HG03196 (cell line): ENCODE results near the gene SNRPB.

Experiments used
- ATAC-seq: cut with Tn5 transposase; IDR thresholded peaks from one replicate; pipeline ENCODE4 v1.9.1; 2021; ENCODE audit not compliant: unreplicated experiment

Gene SNRPB

DNA sequence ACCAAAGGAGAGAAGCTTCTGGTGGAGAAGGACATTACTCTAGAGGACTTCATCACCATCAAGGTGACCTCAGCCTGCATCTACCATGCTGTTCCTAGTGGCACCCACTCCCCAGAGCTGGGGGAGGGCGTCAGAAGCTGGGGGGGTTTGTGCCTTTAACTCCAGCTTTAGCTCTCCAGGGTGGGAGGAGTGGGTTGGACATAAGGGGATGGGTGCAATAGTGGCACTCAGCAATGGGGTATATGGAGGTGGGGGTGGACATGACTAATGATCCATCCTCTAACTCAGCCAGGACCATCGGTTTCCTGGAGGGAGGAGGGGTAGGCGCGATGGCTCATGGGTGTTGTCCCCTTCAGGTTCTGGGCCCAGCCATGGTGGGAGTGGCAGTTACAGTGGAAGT, 40.1 kb downstream of the SNRPB start:
- ATAC-seq: no peak

DNA sequence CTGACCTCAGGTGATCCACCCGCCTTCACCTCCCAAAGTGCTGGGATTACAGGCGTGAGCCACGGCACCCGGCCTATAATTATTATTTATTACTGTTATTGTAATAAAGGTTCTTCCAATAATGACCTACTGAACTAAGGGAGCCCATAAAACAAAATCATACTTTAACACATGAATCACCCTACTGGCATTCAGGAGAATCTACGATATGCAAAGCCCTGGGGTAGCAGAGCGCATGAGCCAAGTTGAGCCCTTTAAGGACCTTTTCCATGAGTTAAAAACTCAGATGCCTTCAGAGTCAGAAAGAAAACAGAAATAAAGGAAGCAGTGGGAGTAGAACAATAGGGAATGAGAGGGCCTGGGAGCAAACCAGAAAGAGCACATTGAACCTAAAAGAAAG, 41.5 kb downstream of the SNRPB start:
- ATAC-seq: no peak

DNA sequence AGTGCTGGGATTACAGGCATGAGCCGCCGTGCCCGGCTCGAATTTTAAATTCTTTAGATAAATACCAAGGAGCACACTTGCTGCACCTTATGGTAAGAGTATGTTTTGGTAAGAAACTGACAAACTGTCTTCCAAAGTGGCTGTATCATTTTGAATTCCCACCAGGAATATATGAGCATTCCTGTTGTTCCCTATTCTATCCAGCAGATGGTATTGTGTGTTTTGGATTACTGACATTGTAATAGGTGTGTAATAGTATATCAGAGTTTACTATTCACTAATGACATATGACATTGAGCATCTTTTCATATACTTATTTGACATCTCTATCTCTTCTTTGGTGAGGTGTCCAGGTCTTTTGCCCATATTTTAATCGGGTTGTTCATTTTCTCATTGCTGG, 49.3 kb downstream of the SNRPB start:
- ATAC-seq: no peak

DNA sequence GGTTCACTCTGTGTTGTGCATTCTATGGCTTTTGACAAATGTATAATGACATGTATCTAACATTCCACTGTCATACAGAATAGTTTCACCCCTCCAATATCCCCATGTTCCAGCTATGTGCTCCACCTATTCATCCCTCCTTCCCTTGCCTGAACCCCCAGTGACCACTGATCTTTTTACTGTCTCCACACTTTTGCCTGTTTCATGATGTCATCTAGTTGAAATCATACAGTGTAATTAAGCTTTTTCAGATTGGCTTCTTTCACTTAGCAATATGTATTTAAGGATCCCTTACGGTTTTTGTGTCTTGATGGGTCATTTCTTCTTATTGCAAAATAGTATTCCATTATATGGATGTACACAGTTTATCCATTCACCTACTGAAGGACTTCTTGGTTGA, 50.1 kb downstream of the SNRPB start:
- ATAC-seq: no peak

DNA sequence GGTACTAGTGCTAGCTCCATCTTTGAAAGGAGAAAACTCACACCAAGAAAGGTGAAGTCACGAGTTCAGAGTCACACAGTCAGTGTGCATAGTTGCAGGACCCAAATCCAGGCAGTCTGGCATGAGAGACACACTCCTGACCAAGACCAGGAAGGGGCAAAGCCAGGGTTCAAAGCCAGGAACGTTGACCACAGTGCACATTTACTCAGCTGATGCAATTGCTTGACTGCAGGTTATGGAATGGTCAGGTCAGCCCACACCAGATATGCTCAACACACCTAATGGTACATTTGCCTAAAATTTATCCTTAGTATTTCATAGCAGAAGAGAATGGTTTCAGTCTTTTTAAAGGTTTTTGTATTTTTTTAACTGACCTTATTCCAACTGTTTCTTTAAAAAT, 52.2 kb downstream of the SNRPB start:
- no peak for ATAC-seq

DNA sequence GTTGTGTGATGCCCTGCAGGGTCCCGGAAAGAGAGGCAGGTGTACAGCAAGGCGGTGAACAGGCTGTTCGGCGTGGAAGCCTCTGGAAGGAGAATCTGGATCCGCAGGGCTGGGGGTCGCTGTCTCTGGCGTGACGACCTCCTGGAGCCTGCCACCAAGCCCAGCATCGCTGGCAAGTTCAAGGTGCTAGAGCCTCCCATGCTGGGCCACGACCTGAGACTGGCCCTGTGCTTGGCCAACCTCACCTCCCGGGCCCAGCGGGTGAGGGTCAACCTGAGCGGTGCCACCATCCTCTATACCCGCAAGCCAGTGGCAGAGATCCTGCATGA, 53.4 kb downstream of the SNRPB start:
- ATAC-seq: no peak

DNA sequence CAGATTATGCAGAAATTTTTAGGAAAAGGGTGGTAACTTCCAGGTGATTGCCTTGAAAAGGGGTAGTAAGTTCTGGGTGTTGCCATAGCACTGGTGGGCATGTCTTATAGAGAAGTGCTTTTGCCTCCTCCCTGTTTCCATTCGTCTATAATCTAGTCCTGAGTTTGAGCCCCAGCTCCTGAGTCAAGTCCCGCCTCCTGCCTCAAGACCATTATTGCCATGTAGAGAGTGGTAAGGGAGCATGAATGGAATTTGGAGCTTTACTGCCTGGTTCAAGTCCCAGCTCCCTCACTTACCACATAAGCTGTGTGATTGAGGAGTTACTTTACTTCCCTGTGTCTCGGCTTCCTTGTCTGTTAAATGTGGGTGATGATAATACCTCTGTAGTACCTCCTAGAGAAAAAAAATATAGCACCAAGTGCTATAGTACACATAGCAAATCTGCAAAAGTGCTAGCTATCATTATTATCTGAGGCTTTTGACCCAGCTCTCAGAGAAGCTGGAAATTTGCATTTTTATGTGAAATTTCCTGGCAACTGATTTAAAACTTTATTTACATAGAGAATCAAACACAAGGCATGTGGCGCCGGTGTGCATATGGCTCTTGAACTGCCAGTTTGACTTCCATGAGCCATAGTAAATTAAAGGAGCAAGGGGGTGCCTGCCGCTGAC, 53.9 kb downstream of the SNRPB start:
- no peak for ATAC-seq
